CD4-positive, alpha-beta T cell treated with Interleukin-15 for 4 hours (primary cell): ENCODE measurements around the gene ABCC9.

Source experiments
- DNase-seq: peaks from one replicate; pipeline ENCODE4 v3.0.0-alpha.2; 2020; ENCODE audit warnings: low spot score

Gene ABCC9

DNA sequence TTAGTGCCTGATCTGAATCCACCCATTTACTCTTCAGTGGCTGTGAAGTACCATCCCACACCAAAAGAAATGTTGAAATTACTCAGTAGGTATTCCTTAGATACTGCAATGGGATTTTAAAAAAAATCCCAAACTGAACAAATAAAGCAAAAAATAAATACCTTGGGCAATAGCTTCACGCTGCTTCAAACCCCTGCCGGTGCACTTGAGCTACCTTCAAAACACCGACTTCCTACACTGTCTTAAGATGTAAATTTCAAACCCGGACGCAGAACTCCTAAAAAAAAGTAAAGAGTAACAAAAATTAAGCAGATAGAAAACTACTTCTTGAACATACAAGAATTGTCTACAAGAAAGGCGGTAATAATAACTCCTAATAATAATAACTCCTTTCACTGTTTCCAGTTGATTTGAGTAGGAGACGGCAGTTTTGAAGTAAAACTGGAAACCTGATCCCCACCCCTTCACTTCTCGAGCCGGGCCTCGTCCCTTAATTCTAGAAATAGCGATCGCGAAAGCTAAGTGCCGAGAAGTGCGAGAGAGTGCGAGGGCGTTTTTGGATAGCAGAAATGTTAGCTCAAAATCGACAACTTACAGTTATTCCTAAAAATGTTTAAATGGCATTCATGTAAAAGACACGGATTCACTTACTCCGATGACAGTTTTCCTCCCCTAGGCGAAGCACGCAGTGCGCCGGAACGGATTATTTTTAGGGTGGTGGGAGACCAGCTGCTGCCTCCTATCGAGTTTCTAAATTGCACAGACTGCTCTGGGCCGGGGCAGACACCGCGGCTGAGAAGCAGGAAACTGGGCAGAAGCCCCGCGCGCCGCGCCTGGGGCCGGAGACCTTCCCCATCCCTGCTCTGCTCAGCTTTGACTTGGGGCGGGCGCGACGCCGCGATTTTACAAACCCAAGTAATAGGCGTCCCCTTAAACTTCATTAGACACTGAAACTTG, at the start of gene ABCC9:
ABCC9 (minus strand) TSS at position 878 of the 957 bp plus-strand sequence. CDS start 4,752 bp downstream, outside the sequence.
- no peak for DNase-seq

DNA sequence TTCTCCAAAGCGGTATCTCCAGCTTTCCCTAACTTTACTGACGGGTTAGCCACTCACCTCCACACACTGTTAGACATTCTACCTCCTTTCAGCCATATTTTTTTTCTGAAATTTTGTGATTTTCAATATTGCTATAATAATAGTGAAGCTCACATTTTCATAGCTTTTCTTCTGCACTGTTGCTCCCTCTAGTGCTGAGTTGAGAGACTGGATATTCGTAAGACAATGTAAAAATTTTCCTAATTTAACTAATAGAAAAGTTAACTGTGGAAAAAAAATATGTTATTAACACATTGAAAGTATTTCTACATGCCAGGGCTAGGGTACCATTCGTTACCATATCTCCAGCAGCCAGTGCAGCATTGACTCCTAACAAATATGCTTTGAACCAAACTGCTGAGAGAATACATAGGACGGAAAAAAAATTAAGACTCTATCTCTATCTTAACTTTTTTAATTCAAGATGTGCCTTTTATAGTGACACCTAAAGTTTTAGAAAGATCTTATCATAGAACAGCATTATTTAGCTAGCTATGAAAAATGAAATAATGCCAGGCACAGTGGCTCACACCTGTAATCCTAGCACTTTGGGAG, 48.7 kb upstream of the ABCC9 start:
- no peak for DNase-seq

DNA sequence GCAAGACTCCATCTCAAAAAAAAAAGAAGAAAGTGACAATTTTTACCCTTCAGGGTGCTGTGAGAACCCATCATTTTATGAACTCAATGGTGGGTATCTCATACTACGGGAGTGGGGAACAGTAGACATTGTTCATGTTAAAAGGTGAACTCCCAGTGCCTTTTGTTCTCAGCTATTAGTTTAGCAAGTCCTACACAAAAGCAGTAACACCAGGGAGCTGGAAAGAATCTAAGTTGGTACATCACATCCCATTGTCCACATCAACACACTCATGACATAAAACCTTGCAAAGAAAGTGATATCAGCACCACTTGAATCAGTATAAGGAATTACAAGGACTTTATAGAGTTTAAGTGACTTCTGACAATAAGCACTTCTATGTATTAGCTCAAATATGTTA, 47.4 kb upstream of the ABCC9 start:
- DNase-seq: no peak

DNA sequence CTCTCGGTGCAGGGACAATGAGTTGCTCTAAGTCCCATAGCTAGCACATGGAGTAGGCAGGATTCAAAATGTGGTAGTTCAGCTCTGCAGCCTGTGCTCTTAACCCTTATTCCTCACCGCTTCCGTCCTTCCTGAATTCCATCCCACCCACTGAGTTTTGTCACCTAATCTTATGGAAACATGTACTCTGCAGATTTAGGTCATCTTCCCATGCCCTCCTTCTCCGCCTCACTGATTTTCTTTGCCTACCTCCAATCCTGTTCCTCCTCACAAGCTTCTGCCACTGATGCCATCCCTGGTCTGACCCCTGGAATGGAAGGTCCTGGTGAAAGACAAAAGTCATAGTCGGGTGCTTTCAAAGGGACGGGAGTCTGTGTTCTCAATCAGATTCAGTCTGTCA, 46.5 kb upstream of the ABCC9 start:
- no peak for DNase-seq

DNA sequence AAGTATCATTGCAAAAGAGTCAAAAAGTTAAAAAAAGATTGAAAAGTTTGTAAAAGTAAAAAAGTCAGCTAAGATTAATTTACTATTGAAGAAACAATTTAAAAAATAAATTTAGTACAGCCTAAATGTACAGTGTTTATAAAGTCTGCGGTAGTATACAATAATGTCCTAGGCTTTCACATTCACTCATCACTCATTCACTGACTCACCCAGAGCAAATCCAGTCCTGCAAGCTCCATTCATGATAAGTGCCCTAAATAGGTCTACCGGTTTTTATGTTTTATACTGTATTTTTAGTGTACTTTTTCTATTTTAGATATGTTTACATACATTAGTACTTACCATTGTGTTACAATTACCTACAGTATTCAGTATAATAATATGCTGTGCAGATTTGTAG, 43.9 kb upstream of the ABCC9 start:
- no peak for DNase-seq

DNA sequence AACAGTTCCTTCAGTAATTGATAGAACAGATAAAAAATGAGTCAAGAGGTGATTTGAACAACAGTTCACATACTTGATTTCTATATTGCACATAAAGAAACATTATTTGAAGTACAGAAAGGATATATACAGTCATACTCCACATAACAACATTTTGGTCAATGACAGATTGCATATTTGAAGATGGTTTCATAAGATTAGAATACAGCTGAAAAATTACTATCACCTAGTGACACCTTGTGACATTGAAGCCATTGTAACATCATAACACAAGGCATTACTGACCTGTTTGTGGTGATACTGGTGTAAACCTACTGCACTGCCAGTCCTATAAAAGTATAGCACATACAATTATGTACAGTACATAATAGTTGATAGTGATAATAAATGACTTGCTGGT, 43.1 kb upstream of the ABCC9 start:
- no peak for DNase-seq

DNA sequence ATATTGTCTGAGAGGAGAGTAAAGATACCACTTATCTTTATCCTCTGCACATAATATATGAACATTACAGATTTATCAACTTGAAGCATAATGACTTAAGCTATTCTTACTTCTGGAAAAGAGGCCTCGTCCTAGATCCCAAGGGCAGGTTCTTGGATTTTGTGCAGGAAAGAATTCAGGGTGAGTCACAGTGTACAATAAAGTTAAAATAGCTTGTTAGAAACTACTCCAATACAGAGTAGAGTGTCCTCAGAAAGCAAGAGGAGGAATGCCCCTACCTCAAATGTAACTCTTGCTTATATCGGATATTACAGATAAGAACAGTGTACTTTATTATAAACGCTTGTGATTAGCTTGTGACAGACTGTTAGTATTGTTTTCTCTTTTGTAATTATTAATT, 41.9 kb upstream of the ABCC9 start:
- no peak for DNase-seq

DNA sequence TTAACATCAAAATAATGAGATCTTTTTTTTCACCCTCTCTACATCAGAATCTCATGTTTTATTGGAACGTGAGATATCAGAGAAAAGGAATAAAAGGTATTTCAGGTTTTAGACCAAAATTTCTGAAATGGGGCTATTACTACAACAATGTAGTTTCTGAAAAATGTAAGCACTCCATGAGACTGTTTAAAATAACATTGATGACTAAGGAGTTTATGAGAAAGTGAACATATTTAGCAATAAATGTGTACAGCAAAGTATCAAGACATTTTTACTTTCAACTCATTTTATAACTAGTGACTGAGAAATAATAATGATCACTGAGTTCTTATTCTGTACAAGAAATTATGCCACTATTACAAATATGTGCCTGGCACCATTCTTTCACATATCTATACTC, 39.3 kb upstream of the ABCC9 start:
- no peak for DNase-seq

DNA sequence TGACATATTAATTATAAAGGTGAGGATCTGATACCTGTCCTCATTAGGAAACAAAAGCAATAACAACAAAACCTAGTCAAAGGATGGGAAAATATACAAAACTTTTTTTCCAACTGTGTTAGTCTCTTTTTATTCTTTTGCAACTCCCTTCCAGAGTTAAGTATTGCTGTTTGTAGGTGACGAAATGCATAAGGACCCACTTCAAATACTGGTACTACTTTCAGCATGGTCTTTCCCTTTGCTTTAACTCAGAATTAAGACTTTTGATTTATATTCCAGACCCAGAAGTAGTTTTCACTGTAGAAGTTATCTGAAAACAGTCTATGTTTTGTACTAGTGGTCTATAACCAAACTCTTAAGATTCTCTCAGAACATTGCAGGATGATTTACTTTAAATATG, 34.1 kb upstream of the ABCC9 start:
- no peak for DNase-seq

DNA sequence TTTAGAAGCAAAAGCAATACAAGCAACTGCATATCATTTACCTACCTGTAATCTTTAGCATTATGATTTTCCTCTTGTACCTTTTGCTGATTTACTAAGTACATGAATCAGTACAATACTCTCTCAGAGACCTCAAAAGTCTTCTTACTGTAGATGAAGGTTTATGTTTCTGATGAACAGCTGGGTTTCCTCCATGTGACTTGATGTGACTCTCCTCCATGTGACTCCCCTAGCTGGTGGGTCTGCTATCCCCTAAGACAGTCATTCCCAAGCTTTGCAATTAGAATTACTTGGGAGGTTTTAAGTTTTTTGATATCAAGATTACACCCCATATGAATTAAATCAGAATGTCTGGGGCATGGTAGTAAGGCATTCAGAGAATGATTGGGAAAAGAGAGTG, 32.0 kb upstream of the ABCC9 start:
- DNase-seq: no peak

DNA sequence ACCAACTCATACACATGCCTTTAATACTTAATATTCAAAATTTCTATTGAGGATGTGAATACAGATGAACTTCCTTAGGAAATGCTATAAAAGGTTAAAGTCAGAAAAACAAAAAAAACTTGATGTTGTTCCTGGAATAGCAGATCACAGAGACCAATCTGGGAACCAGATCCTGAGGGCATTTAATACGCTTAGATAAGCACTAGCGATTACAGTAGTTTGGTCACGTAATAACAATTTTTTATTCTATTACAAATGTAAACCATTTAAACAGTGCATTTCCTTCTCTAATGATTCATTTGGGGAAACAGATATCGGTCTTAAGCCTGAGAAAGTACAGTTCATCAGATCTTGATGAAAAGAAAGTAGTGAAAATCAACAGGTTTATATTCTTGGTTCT, 30.8 kb upstream of the ABCC9 start:
- DNase-seq: no peak

DNA sequence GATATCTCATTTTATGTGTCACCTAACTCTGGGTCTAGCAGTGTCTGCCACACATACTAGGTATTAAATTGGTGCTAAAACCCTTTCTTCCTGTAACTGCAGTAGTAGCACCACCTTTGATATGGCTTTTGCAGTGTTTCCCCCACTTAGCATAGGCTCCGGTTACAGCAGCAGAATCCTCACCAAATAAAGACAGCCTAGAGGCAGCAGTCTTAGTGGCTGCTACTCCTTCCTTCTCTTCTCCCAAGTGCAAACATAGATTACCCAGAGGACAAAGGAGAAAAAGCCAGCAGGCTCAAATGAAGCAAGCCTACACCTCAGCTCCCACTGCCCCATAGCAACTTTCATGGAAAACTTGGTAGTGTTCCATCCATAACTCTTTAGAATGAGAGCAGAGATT, 30.1 kb upstream of the ABCC9 start:
- DNase-seq: no peak

DNA sequence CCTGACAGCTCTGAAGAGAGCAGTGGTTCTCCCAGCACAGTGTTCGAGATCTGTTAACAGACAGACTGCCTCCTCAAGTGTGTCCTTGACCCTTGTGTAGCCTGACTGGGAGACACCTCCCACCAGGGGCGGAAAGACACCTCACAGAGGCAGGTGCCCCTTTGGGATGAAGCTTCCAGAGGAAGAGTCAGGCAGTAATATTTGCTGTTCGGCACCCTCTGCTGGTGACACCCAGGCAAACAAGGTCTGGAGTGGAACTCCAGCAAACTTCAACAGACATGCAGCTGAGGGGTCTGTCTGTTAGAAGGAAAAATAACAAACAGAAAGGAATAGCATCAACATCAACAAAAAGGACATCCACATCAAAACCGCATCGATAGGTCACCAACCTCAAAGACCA, 21.6 kb upstream of the ABCC9 start:
- DNase-seq: no peak

DNA sequence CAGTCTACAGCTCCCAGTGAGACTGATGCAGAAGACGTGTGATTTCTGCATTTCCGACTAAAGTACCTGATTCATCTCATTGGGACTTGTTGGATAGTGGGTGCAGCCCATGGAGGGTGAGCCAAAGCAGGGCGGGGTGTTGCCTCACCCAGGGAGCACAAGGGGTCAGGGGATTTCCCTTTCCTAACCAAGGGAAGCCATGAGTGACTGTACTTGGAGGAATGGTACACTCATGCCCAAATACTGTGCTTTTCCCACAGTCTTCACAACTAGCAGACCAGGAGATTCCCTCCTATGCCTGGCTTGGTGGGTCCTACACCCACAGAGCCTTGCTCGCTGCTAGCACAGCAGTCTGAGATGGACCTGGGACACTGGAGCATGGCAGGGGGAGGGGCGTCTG, 21.0 kb upstream of the ABCC9 start:
- DNase-seq: no peak

DNA sequence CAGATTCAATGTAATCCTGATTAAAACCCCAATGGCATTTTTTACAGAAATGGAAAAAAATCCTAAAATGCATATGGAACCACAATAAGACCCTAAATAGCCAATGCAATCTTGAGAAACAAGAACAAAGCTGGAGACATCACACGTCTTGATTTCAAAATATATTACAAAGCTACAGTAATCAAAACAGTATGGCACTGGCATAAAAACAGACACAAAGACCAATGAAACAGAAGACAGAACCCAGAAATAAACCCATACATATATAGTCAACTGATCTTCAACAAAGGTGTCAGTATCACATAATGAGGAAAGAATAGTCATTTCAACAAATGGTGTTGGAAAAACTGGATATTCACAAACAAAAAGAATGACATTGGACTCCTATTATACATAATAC, 9.4 kb upstream of the ABCC9 start:
- DNase-seq: no peak

DNA sequence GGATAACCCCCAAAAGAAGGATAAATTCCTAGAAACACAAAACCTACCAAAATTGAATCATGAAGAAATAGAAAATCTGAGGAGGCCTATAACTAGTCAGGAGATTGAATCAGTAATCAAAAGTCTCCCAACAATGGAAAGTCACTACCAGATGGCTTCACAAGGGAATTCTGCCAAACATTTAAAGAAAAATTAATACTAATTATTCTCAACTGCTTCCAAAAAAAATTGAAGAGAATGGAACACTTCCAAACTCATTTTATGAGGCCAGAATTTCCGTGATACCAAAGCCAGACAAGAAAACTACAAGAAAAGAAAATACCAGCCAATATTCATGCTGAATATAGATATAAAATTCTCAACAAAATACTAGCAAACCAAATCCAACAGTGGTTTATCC, 7.8 kb upstream of the ABCC9 start:
- no peak for DNase-seq

DNA sequence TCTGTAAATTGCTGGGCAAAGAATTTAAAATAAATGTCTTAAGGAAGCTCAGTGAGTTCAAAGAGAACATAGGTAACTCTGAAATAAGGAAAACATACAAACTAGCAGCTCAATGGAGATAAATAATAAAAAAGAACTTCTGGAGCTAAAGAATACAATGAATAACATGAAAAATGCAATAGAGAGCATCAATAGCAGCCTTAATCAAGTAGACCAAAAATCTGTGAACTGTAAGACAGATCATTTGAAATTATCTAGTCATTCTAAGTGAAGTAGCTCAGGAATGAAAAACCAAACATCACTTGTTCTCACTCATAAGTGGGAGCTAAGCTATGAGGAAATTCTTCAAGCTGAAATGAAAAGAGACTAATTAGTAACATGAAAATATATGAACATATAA, 5.8 kb upstream of the ABCC9 start:
- no peak for DNase-seq

DNA sequence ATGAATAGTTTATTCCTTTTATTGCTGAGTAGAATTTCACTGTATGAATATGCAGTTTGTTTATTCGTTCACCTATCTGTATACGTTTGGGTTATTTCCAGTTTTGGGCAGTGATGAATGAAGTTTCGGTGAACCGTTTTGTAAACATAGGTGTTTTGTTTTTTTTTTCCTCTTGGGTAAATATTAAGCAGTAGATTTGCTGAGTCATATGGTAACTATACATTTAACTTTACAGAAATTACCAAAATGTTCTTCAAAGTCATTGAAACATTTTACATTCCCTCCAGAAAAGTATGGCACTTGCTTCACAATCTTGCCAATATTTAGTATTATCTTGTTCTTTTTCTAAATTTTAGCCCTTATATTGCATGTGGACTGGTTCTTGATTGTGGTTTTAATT, 3.8 kb upstream of the ABCC9 start:
- DNase-seq: no peak

DNA sequence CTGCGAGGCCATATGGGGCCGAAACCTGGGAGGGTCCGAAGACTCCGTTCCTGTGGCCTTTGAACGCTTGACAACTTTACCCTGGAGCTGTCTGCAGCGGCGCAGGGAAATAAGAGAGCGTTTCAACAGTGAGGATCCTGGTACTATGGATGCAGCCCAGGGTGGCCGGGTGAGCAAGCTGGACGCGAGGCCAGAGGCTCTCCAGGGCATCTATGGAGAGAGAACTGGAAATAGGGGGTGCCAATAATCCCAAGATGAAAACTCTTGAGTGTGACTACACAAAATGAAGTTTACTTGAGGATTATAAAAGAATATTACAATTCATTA, 1.1 kb upstream of the ABCC9 start:
- no peak for DNase-seq

DNA sequence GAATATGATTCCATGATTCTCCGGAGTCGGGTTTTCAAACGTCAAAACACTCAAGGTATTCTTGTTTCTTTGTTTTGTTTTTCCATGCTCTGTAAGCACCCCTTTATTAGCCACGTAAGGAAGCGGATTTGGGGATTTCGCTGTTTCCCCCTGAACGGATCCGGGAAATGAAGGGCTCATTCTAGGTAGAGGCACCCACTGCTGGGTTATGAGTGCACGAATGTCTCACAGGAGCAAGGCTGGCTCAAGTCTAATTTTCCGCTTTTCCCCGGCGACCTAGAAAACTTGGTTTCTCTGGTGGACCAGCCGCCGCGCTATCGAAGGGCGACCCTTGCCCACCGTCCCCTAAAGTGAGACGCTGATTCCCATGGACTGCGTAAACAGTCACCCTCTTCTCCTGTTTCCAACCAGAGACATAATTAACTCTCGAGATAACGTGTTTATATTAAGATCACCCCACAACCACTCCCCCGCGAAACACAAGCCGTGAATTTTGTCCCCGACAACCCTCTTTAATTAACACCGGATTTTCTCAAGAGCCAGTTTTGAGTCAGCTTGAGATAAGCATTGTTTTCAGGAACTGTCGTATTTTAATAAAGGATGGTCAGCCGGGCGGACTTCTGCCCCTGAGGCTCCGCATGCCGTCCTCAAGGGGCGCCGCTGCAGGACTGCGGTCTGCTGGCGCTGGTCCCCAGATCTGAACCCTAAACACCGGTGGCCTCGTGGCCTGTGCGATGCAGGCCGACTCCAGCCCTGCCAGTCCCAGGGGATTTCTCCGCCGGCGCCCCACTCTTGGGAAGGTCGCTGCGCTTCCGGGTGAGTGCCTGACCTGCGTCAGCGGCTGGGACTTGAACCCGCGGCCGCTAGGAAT, 515 bp upstream of the ABCC9 start:
- no peak for DNase-seq

DNA sequence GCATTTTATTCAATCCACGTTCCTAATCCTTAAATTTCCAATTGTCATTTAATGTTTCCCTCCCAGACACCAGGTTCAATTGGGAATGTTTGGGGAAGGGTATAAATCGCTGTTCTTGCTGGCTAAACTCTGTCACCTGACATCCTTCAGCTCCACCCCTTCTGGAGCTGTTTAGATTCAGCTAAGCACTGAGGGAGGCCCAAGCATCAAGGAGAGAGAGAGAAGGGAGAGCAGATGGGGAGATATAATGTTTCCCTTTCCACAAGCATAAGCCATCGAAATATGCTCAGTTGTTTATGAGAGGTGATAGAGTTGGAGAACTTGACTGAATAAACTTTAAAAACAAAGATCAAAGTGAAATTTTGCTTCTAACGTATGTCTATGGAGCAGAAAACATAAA, 1.8 kb downstream of the ABCC9 start:
- no peak for DNase-seq

DNA sequence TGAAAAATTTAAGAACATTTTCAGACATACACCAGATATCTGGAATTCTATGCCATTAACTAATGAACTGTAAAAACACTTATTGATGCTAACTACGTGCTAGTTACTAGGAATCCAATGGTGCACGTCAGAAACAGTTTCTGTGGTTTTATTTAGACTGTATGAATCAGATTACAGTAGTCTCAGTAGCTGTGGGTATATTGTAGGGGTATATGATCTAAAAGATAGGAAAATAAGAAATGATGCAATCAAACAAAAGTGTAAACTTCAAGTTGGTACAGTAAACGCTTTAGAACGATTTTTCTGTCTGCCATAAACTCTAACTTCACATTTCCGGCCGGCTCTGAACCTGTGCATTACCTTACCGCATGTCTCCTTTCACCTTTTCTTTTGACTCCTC, 2.3 kb downstream of the ABCC9 start:
- no peak for DNase-seq

DNA sequence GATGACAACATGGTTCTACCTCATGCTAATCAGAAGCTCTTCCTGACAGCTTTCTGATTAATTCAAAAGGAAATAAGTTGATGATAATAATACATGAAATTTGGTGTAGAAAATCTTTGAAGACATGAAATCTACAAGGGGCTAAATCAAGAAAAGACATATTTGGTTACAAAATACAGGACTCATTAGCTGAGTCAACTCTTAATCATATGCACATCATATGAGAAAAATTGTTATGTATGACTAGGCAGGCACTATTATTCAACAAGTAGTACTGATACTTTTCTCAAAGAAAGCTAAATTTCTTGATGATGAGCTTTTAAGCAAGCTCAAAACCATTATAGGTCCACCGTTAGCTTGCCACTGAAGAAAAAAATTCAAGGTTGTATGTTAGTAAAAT, 7.1 kb downstream of the ABCC9 start:
- no peak for DNase-seq
